HCT116 (cell line): Measurements from ENCODE around the gene DAP.

Experiments
- ATF3 ChIP-seq: IDR thresholded peaks from 2 replicates; pipeline ENCODE4 v1.6.1; 2012
- CTCF ChIP-seq, 3 experiments: fragments of 200-600 bp in 1 of 3; sonication (generic) in 1 of 3; IDR thresholded peaks in 2 of 3; conservative IDR thresholded peaks in 1 of 3; 2 replicates each; pipeline ENCODE4 v1.5.1; 2012 to 2017; ENCODE audit warnings: low read depth in 2 of 3, low read length in 2 of 3, antibody characterized with exemption in 1 of 3, borderline replicate concordance in 1 of 3, control low read depth in 1 of 3, mild to moderate bottlenecking in 1 of 3, mixed read lengths in 1 of 3, mixed run types in 1 of 3, moderate library complexity in 1 of 3; ENCODE audit not compliant: insufficient read depth in 1 of 3
- EZH2 ChIP-seq: fragments of 200-600 bp; sonication (generic); IDR thresholded peaks from 2 replicates; pipeline ENCODE4 v1.6.1; 2017; ENCODE audit warnings: antibody characterized with exemption, mixed run types
- EZH2phosphoT487 ChIP-seq: fragments of 200-600 bp; IDR thresholded peaks from 2 replicates; pipeline ENCODE4 v1.6.1; 2018; ENCODE audit warnings: antibody characterized with exemption, borderline replicate concordance
- MAX ChIP-seq: IDR thresholded peaks from 2 replicates; pipeline ENCODE4 v1.6.1; 2012
- POLR2A ChIP-seq: IDR thresholded peaks from 2 replicates; pipeline ENCODE4 v1.7.0; 2011; ENCODE audit warnings: borderline replicate concordance; ENCODE audit not compliant: insufficient read depth, insufficient read length; ENCODE audit errors: extremely low read depth
- POLR2AphosphoS5 ChIP-seq: IDR thresholded peaks from 2 replicates; pipeline ENCODE4 v1.6.1; 2011; ENCODE audit warnings: mild to moderate bottlenecking, low read depth, low read length, moderate library complexity
- RAD21 ChIP-seq: IDR thresholded peaks from 2 replicates; pipeline ENCODE4 v1.6.1; 2012; ENCODE audit warnings: low read depth, mild to moderate bottlenecking
- SRF ChIP-seq: IDR thresholded peaks from 2 replicates; pipeline ENCODE4 v1.6.1; 2012; ENCODE audit warnings: low read depth
- YY1 ChIP-seq: IDR thresholded peaks from 2 replicates; pipeline ENCODE4 v1.6.1; 2011; ENCODE audit warnings: low read length, low read depth, moderate library complexity, mild to moderate bottlenecking; ENCODE audit not compliant: insufficient replicate concordance; ENCODE audit errors: extremely low read depth
- ZBTB33 ChIP-seq: IDR thresholded peaks from 2 replicates; pipeline ENCODE4 v1.6.1; 2011; ENCODE audit warnings: mild to moderate bottlenecking, low read length, moderate library complexity; ENCODE audit not compliant: insufficient replicate concordance; ENCODE audit errors: extremely low read depth
- ZFX ChIP-seq: fragments of 450-650 bp; IDR thresholded peaks from 2 replicates; pipeline ENCODE4 v1.6.1; 2017
- ZNF274 ChIP-seq: fragments of 200-500 bp; sonication (Bioruptor generic); IDR thresholded peaks from 2 replicates; pipeline ENCODE4 v1.6.1; 2014; ENCODE audit warnings: mild to moderate bottlenecking, low read depth, low read length, inconsistent platforms
- TF ChIP-seq, protein P1 (sequence below): IDR thresholded peaks from 2 replicates; pipeline ENCODE4 v1.6.1; 2012; ENCODE audit warnings: low read depth

GRCh38 chr5:10703676-10704075 is 57.4 kb downstream of the DAP start:
- TF ChIP-seq CTCF (IDR thresholded peaks at IDR 0.05 in 2 of 3, conservative IDR thresholded peaks at IDR 0.05 in 1 of 3; ENCODE audit: borderline replicate concordance in 1 of 3, insufficient read depth in 1 of 3, low read depth in 2 of 3, low read length in 2 of 3) (no peak), EZH2phosphoT487 (no peak), RAD21 (no peak), POLR2A (no peak), POLR2AphosphoS5 (no peak), ZFX (no peak), MAX (no peak), YY1 (no peak), ZBTB33 (no peak), ZNF274 (no peak), ATF3 (no peak), SRF (no peak), EZH2 (no peak)
- TF ChIP-seq, protein P1, sequence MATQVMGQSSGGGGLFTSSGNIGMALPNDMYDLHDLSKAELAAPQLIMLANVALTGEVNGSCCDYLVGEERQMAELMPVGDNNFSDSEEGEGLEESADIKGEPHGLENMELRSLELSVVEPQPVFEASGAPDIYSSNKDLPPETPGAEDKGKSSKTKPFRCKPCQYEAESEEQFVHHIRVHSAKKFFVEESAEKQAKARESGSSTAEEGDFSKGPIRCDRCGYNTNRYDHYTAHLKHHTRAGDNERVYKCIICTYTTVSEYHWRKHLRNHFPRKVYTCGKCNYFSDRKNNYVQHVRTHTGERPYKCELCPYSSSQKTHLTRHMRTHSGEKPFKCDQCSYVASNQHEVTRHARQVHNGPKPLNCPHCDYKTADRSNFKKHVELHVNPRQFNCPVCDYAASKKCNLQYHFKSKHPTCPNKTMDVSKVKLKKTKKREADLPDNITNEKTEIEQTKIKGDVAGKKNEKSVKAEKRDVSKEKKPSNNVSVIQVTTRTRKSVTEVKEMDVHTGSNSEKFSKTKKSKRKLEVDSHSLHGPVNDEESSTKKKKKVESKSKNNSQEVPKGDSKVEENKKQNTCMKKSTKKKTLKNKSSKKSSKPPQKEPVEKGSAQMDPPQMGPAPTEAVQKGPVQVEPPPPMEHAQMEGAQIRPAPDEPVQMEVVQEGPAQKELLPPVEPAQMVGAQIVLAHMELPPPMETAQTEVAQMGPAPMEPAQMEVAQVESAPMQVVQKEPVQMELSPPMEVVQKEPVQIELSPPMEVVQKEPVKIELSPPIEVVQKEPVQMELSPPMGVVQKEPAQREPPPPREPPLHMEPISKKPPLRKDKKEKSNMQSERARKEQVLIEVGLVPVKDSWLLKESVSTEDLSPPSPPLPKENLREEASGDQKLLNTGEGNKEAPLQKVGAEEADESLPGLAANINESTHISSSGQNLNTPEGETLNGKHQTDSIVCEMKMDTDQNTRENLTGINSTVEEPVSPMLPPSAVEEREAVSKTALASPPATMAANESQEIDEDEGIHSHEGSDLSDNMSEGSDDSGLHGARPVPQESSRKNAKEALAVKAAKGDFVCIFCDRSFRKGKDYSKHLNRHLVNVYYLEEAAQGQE = no peak
